DOHH2 (cell line): ENCODE results near the gene HIVEP3.

Experiments used
- EZH2phosphoT487 ChIP-seq: fragments of 200-600 bp; sonication (generic); IDR thresholded peaks from 2 replicates; pipeline ENCODE4 v1.6.1; 2017; ENCODE audit warnings: borderline replicate concordance, mild to moderate bottlenecking, antibody characterized with exemption, low read length, moderate library complexity, mixed read lengths
- TF ChIP-seq, protein P1 (sequence below): fragments of 200-600 bp; sonication (generic); IDR thresholded peaks from one replicate; pipeline ENCODE4 v1.5.1; 2014; ENCODE audit warnings: antibody characterized with exemption, mild to moderate bottlenecking, low read depth, low read length; ENCODE audit not compliant: poor library complexity, severe bottlenecking

DNA sequence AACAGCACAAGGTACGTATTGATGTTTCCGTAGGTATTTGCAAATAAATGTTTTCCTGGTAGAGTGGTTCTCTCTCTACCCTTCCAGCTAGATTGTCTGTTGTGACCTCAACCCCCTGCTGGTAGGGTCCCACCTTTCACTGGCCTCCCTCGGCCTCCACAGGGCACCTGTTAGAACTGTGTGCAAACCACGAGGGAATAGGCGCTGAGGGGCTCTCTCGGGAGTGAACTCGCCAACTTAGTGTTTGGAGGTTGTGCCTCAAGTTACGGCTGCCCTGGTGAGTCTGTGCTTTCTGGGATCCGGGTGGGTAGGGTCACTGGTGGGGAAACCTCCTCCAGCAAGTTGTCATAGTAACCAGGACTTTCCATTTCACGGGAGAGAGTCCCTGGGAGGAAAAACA lies 229.6 kb downstream of the HIVEP3 start:
- TF ChIP-seq, protein P1, sequence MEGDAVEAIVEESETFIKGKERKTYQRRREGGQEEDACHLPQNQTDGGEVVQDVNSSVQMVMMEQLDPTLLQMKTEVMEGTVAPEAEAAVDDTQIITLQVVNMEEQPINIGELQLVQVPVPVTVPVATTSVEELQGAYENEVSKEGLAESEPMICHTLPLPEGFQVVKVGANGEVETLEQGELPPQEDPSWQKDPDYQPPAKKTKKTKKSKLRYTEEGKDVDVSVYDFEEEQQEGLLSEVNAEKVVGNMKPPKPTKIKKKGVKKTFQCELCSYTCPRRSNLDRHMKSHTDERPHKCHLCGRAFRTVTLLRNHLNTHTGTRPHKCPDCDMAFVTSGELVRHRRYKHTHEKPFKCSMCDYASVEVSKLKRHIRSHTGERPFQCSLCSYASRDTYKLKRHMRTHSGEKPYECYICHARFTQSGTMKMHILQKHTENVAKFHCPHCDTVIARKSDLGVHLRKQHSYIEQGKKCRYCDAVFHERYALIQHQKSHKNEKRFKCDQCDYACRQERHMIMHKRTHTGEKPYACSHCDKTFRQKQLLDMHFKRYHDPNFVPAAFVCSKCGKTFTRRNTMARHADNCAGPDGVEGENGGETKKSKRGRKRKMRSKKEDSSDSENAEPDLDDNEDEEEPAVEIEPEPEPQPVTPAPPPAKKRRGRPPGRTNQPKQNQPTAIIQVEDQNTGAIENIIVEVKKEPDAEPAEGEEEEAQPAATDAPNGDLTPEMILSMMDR = no peak
- no peak for TF ChIP-seq EZH2phosphoT487
